Ovary (tissue), 3 donors: ENCODE measurements around the gene UBXN1.

ENCODE experiments used
- EP300 ChIP-seq: sonication (generic); formaldehyde crosslinking; IDR thresholded peaks from one replicate; pipeline ENCODE4 v1.6.1; 2017; ENCODE audit warnings: antibody characterized with exemption
- POLR2A ChIP-seq: fragments of 450-650 bp; IDR thresholded peaks from one replicate; pipeline ENCODE4 v1.6.1; 2017; ENCODE audit warnings: antibody characterized with exemption, mild to moderate bottlenecking, moderate library complexity
- TF ChIP-seq, protein P1 (sequence below), 3 donors: fragments of 450-650 bp in 2 of 3; fragments of 200-600 bp in 1 of 3; IDR thresholded peaks; one replicate each; pipeline versions ENCODE4 v1.5.1 to v1.8.0; 2016 to 2022; ENCODE audit warnings: antibody characterized with exemption in 3 of 3, mild to moderate bottlenecking in 1 of 3
- donor health status: DM: no; HTN: no; CAD: no.

DNA sequence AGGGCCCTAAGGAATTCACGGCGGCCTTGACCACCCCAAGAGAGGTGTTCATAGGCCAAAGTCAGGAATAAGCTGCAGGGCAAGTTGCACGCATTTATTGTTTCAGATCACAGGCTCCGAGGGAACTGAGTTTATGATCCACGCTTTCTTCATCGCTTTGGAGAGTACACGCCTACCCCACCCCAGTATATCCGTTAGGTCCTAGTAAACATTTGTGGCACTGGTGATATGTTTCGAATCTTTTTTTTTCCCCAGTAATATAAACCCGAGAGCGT lies 33.3 kb downstream of the UBXN1 start:
- TF ChIP-seq EP300 (no peak), POLR2A (no peak)
- TF ChIP-seq, protein P1, sequence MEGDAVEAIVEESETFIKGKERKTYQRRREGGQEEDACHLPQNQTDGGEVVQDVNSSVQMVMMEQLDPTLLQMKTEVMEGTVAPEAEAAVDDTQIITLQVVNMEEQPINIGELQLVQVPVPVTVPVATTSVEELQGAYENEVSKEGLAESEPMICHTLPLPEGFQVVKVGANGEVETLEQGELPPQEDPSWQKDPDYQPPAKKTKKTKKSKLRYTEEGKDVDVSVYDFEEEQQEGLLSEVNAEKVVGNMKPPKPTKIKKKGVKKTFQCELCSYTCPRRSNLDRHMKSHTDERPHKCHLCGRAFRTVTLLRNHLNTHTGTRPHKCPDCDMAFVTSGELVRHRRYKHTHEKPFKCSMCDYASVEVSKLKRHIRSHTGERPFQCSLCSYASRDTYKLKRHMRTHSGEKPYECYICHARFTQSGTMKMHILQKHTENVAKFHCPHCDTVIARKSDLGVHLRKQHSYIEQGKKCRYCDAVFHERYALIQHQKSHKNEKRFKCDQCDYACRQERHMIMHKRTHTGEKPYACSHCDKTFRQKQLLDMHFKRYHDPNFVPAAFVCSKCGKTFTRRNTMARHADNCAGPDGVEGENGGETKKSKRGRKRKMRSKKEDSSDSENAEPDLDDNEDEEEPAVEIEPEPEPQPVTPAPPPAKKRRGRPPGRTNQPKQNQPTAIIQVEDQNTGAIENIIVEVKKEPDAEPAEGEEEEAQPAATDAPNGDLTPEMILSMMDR (IDR thresholded peaks at IDR 0.05): no peak
